ENCODE results near the gene PPARD. TPM values are rescaled to one million over a fixed set of nuclear protein-coding genes. Genes with fewer than 3 reads are reported as not detected.

Gene PPARD
- total and polyA plus RNA-seq, 5 experiments from 2014 or later: 1.9 to 50.6 (median 14.3) TPM

GRCh38 chr6:35370785-35371493, 28.6 kb downstream of the PPARD start:
- Mint-ChIP-seq H3K27ac (peak overlapping the region; percentile 66 to 92 (median 90)), H3K36me3 (peaks cover 0 to 14% (median 12%) of the 10 kb centered on the region in 3 donors), H3K4me3 (peak overlapping the region; percentile 12 to 83 (median 77)), H3K4me1 (peaks cover 40 to 87% (median 74%) of the 10 kb centered on the region in 4 donors), H3K9me3 (no peaks in the 10 kb centered on the region), H3K27me3 (no peaks in the 10 kb centered on the region)
- POLR2A ChIA-PET: interaction anchor here (0.5 to 1.3 kb wide), 2 partner anchors 17 to 27 kb away, joined by 3 to 4 read pairs; no protein-coding TSS in a partner anchor
- no peak for DNase-seq
- no peak for ATAC-seq

- Mint-ChIP-seq H3K27ac (peak overlapping the region; percentile 46 to 92 (median 90)), H3K36me3 (peaks cover 0 to 16% (median 14%) of the 10 kb centered on the region in 3 donors), H3K4me1 (peaks cover 40 to 88% (median 77%) of the 10 kb centered on the region in 4 donors), H3K27me3 (no peaks in the 10 kb centered on the region), H3K4me3 (peak overlapping the region in 9 of 10 donors; percentile 54 to 83 (median 70)), H3K9me3 (no peaks in the 10 kb centered on the region)
- no peak for DNase-seq
- POLR2A ChIA-PET: interaction anchor here (0.5 to 1.3 kb wide), 5 partner anchors 8 to 27 kb away, joined by 3 to 4 read pairs (median 3); no protein-coding TSS in a partner anchor
- ATAC-seq: no peak
Measured at GRCh38 chr6:35371494-35372262, 29.3 kb downstream of the PPARD start.

GRCh38 chr6:35372633-35373032, 30.3 kb downstream of the PPARD start:
- Mint-ChIP-seq H3K9me3 (no peaks in the 10 kb centered on the region), H3K27me3 (no peaks in the 10 kb centered on the region), H3K27ac (peak overlapping the region in 4 of 10 donors; percentile 43 to 62 (median 58)), H3K4me3 (no peak overlapping the region), H3K36me3 (peaks cover 0 to 16% (median 6%) of the 10 kb centered on the region in 3 donors), H3K4me1 (peaks cover 41 to 87% (median 78%) of the 10 kb centered on the region in 4 donors)
- no peak for DNase-seq
- POLR2A ChIA-PET: interaction anchor here (1.3 kb wide), 1 partner anchor 9 kb away, joined by 3 read pairs; no protein-coding TSS in a partner anchor
- no peak for ATAC-seq

- ATAC-seq (no peak), DNase-seq (no peak)
- H3K36me3 Mint-ChIP-seq: peaks cover 0 to 28% (median 11%) of the 10 kb centered on the region in 3 donors
- no peaks in the 10 kb centered on the region for H3K9me3 Mint-ChIP-seq
- POLR2A ChIA-PET: interaction anchor here (1.4 kb wide), 2 partner anchors 9 to 27 kb away, joined by 3 to 4 read pairs; no protein-coding TSS in a partner anchor
- peaks cover 36 to 82% (median 68%) of the 10 kb centered on the region in 4 donors for H3K4me1 Mint-ChIP-seq
- no peaks in the 10 kb centered on the region for H3K27me3 Mint-ChIP-seq
- no peak overlapping the region for H3K4me3 Mint-ChIP-seq
- peak overlapping the region in 6 of 10 donors; percentile 25 to 67 (median 44) for H3K27ac Mint-ChIP-seq
Measured at GRCh38 chr6:35376281-35376680, 33.9 kb downstream of the PPARD start.

DNA sequence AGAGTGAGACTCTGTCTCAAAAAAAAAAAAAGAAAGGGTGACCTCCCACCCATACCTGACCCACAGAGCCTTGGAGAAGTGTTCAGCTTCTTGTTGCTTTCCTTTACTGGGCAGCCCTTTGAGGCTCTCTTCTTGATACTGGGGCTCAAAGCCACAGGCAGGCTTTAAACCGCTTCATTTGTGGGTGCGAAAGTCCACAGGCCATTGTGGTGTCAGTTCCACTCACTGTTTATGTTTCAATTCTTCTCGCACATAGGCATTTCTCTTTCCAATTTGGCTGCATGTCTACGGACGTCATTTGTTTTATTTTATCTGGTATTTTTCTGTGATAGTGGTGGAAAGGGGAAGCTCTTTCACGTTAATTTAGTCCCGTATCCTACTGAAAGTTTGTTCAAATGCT, 34.6 kb downstream of the PPARD start:
- Mint-ChIP-seq H3K4me1 (peaks cover 35 to 81% (median 65%) of the 10 kb centered on the region in 4 donors), H3K27me3 (no peaks in the 10 kb centered on the region), H3K36me3 (peaks cover 6 to 32% (median 17%) of the 10 kb centered on the region in 3 donors), H3K27ac (peak overlapping the region in 3 of 10 donors; percentile 12 to 55 (median 53)), H3K9me3 (peaks cover 0 to 3% (median 0%) of the 10 kb centered on the region in 9 donors), H3K4me3 (peak overlapping the region in 2 of 10 donors; percentile 7 to 26)
- POLR2A ChIA-PET: interaction anchor here (0.5 to 1.4 kb wide), 3 partner anchors 9 to 28 kb away, joined by 3 to 4 read pairs (median 3); no protein-coding TSS in a partner anchor
- DNase-seq (no peak), ATAC-seq (no peak)

DNA sequence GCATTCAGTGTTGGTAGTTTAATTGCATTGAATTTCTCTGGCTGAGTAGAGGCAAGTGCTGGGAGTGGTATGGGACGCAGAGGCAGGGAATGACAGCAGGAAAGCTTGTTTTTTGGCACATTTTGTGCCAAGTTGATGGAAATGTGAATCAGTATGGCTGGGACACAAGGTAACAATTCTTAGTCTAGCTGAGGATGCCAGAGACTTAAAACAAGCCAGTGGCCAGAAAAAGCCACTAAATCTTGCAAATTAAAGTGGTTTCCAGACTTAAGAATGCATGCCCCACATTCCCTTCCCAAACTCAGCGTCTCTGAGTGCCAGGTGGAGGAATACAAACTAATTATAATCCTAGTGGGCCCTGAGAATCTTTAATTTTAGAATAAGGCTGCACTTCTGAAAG, 35.9 kb downstream of the PPARD start:
- Mint-ChIP-seq H3K4me1 (peaks cover 38 to 73% (median 60%) of the 10 kb centered on the region in 4 donors), H3K36me3 (peaks cover 6 to 35% (median 28%) of the 10 kb centered on the region in 3 donors), H3K4me3 (no peak overlapping the region)

DNA sequence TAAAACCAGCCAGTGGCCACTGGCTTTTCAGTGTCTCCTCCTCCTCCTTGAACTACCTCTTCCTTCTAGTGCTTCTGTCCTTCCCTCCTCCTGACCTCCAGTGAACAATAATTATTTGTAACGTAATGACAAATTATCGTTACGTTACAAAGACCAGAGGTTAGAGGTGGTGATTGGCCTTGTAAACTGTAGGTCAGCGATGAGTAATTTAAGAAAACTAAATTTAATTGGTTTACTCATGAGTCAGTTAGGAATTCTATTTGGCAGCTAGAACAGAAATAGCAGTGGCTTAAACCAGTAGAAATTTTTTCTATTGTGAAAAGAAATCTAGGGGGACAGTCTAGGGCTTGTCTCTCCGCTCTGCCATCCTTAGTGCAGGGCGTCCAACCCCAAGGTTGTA, 38.8 kb downstream of the PPARD start:
- no peaks in the 10 kb centered on the region for H3K27me3 Mint-ChIP-seq
- DNase-seq (no peak), ATAC-seq (no peak)
- H3K4me3 Mint-ChIP-seq: no peak overlapping the region
- H3K9me3 Mint-ChIP-seq: peaks cover 0 to 3% (median 0%) of the 10 kb centered on the region in 9 donors
- peaks cover 36 to 62% (median 49%) of the 10 kb centered on the region in 4 donors for H3K4me1 Mint-ChIP-seq
- POLR2A ChIA-PET: no interaction called here
- peak overlapping the region in 4 of 10 donors; percentile 31 to 75 (median 59) for H3K27ac Mint-ChIP-seq
- peaks cover 6 to 31% (median 26%) of the 10 kb centered on the region in 3 donors for H3K36me3 Mint-ChIP-seq

More for the DNA sequence above, 35.9 kb downstream of the PPARD start:
- H3K9me3 Mint-ChIP-seq: peaks cover 0 to 3% (median 0%) of the 10 kb centered on the region in 9 donors
- DNase-seq (no peak), ATAC-seq (no peak)
- POLR2A ChIA-PET: no interaction called here
- H3K27me3 Mint-ChIP-seq: no peaks in the 10 kb centered on the region
- peak overlapping the region in 2 of 10 donors; percentile 3 to 25 for H3K27ac Mint-ChIP-seq

DNA sequence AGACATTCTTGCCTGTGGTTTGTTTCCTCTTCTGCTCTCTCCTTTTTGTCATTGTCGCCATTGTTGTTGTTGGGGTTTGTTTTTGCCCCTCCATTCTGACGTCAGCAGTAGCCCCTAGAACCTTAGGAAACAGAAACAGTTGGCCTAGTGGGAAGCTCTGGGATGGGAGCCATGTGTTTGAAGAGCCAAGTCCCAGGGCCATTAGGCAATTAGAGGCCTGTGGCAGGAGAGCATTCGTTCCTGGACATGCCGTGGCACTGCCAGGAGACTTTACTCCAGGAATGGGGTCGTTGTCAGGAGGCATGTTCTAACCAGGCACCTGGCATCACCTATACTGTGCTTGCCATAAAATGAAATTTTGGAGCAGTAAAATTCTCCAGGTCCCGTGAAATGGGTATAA, 39.7 kb downstream of the PPARD start:
- H3K4me1 Mint-ChIP-seq: peaks cover 33 to 57% (median 44%) of the 10 kb centered on the region in 4 donors
- peaks cover 0 to 3% (median 0%) of the 10 kb centered on the region in 9 donors for H3K9me3 Mint-ChIP-seq
- H3K4me3 Mint-ChIP-seq: no peak overlapping the region
- DNase-seq (no peak), ATAC-seq (no peak)
- peaks cover 6 to 30% (median 26%) of the 10 kb centered on the region in 3 donors for H3K36me3 Mint-ChIP-seq
- H3K27me3 Mint-ChIP-seq: no peaks in the 10 kb centered on the region
- peak overlapping the region in 4 of 10 donors; percentile 8 to 75 (median 46) for H3K27ac Mint-ChIP-seq
- POLR2A ChIA-PET: no interaction called here

GRCh38 chr6:35385457-35386202, 43.3 kb downstream of the PPARD start:
- DNase-seq (no peak), ATAC-seq (no peak)
- H3K27me3 Mint-ChIP-seq: no peaks in the 10 kb centered on the region
- peak overlapping the region in 6 of 10 donors; percentile 6 to 87 (median 50) for H3K27ac Mint-ChIP-seq
- peak overlapping the region in 1 of 10 donors; percentile 2 for H3K4me3 Mint-ChIP-seq
- POLR2A ChIA-PET: no interaction called here
- peaks cover 26 to 51% (median 39%) of the 10 kb centered on the region in 4 donors for H3K4me1 Mint-ChIP-seq
- peaks cover 0 to 3% (median 0%) of the 10 kb centered on the region in 9 donors for H3K9me3 Mint-ChIP-seq
- H3K36me3 Mint-ChIP-seq: peaks cover 6 to 28% (median 23%) of the 10 kb centered on the region in 3 donors

GRCh38 chr6:35386989-35387388, 44.6 kb downstream of the PPARD start:
- ATAC-seq: no peak
- Mint-ChIP-seq H3K4me3 (no peak overlapping the region), H3K9me3 (peaks cover 0 to 2% (median 0%) of the 10 kb centered on the region in 9 donors), H3K4me1 (peaks cover 19 to 48% (median 42%) of the 10 kb centered on the region in 4 donors), H3K27ac (peak overlapping the region in 4 of 10 donors; percentile 11 to 62 (median 41)), H3K27me3 (no peaks in the 10 kb centered on the region), H3K36me3 (peaks cover 0 to 18% (median 14%) of the 10 kb centered on the region in 3 donors)
- POLR2A ChIA-PET: no interaction called here
- no peak for DNase-seq

DNA sequence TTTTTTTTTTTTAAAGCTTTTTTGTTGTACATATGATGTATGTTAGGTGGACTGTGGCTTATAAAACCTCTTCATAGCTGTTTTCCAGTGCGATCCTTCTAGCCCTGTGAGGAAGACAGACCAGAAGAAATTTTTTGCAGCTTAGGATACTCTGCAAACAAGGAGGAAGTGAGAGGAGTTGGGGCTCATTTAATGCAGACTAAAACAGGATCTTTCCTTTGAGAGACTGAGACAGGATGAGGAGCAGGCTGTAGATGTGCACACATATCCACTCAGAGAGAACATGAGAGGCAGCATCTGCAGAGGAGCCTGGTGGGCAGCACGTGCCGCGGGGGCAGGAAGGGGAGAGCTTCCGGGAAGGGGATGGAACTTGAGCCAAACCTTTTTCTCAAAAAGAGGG, 45.7 kb downstream of the PPARD start:
- H3K27ac Mint-ChIP-seq: peak overlapping the region in 6 of 10 donors; percentile 34 to 85 (median 77)
- no peaks in the 10 kb centered on the region for H3K27me3 Mint-ChIP-seq
- no peak for DNase-seq
- H3K4me3 Mint-ChIP-seq: no peak overlapping the region
- H3K36me3 Mint-ChIP-seq: peaks cover 0 to 15% (median 5%) of the 10 kb centered on the region in 3 donors
- H3K4me1 Mint-ChIP-seq: peaks cover 21 to 58% (median 49%) of the 10 kb centered on the region in 4 donors
- ATAC-seq: no peak
- no peaks in the 10 kb centered on the region for H3K9me3 Mint-ChIP-seq
- POLR2A ChIA-PET: interaction anchor here (0.7 kb wide), 1 partner anchor 21 kb away, joined by 5 read pairs; no protein-coding TSS in a partner anchor

Data from naive thymus-derived CD8-positive, alpha-beta T cell (primary cell).